Ramos (cell line): ENCODE results near the gene POLR3C.
"Not testable (repeated sequence)": the region's sequence is repeated elsewhere in the genome, so short reads cannot be mapped to it uniquely, and the experiment has no call there.

Experiments
- in situ Hi-C: fragments of 300-500 bp; cut with MboI; formaldehyde crosslinking; loops from one replicate; pipeline ENCODE4 v1.14.3; 2022; ENCODE audit warnings: low sequenced_read_pairs; ENCODE audit not compliant: unreplicated experiment

POLR3C gene

DNA sequence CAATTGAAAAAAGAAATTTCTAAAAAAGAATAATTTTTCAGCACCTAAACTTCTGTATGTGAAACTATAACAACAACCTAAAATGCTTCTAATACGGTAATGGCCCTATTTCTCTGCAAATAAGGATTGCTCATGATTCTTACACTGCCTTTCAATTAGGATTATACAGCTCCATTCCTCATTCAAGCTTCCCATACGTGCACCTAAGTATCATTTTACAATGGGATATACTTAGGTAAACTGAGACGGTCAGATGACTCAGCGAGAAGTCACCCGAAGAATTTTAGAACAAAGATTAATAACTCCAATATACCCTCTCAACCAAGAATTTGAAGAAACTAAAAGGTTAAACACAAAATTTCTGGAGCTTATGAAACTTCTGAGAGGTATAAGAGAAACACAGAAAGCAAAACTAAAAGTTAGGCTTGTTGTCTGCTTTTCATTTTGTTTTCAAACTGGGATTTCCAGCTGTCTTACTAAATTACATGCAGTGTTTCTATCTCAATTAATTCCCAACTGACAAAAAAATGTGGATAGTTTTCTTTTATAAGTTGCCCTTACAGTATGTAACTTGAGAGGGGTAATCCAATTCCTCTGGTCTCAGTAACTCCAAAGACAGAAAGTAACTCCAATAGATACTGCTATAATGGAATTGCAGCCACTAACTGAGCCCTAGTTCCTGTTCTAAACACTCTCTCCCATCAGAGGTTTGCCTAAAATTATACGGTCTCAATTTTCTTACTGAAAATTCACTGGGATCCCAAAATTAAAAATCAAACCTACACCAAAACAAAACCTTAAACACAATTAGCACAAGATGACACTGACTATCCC lies 10.8 kb upstream of the POLR3C start:
- in situ Hi-C loops: not testable (repeated sequence)

DNA sequence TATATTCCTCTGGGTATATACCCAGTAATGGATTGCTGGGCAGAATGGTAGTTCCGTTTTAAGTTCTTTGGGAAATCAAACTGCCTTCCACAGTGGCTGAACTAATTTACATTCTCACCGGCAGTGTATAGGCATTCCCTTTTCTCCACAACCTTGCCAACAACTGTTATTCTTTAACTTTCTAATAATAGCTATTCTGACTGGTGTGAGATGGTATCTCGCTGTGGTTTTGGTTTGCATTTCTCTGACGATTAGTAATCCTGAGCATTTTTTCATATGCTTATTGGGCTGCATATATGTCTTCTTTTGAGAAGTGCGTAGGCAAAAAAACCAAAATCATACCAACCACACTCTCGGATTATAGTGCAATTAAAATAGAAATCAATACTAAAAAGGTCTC lies 5.9 kb upstream of the POLR3C start:
- in situ Hi-C loops: not testable (repeated sequence)

DNA sequence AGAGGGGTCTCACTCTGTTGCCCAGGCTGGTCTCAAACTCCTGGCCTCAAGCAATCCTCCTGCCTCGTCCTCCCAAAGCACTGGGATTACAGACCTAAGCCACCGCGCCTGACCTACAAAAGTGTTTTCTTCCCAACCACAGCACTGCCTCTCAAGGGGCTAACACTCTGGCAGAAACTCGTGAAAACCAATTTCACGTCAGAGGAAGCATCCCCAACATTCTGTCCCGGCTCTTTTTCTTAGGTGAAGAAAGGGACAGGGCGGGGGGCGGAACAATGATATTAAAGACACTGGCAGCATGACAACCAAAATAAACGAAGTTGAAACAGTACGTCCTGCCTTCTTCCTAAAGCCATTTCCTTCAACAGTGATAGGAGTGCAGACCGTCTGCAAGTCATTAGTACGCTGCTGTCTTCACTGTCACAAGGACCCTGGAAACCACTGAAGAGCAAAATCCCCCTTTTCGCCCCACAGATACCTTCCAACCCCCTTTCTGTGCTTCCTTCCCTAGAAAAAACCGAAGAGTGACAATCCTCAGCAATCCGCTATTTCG lies 1.1 kb upstream of the POLR3C start:
- in situ Hi-C loops: not testable (repeated sequence)

DNA sequence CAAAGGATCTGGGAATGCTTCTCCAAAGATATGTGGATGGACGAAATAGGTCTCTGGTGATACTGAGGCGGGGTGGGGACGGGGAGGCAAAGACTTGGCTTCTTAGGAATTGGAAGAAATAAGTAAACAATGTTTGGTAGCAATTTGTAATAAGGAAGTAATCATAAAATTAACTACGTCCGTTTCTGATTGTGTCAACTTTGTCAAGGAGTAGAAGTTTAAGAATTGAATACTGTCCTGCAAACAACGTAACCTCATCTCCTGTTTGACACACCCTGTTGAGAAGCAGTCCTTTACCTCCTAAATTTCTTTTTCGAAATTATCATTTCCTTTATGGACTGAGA lies 471 bp downstream of the POLR3C start:
- in situ Hi-C loops: no loop called here

DNA sequence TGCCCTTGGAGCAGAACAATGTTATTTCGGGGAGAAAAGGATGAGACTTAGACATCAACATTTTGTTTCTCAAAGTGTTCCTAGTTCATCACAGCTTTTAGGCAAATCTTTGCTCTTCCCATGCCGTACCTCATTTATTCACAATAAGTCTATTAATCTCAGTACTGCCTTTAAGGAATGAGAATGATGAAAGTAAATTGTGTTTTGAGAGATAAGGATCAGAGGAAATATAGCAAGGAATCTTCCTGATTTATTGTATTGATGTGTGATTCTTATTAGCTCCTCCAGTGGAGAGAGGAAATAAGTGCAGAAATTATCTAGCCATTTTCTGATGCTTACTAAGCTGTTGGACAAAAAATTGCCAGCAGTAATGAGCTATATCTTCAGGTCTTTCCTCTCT lies 2.0 kb downstream of the POLR3C start:
- in situ Hi-C loops: no loop called here

DNA sequence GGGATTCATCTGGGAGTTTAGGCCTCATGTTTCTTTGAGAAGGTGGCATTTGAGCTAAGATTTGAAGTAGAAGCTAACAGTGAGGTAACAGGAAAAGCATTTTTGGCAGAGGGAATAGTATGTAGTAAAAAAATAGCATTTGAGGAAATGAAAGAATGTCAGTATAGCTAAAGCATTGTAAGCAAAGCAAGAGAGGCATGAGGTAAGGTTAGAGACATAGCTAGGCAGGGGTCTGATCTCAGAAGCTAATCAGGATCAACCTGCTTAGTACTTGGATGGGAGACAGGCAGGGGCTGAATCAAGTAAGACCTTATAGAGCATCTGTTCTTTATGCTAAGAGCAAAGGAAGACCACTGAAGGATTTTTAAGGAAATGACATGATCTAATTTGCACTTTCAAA lies 4.0 kb downstream of the POLR3C start:
- in situ Hi-C loops: no loop called here

DNA sequence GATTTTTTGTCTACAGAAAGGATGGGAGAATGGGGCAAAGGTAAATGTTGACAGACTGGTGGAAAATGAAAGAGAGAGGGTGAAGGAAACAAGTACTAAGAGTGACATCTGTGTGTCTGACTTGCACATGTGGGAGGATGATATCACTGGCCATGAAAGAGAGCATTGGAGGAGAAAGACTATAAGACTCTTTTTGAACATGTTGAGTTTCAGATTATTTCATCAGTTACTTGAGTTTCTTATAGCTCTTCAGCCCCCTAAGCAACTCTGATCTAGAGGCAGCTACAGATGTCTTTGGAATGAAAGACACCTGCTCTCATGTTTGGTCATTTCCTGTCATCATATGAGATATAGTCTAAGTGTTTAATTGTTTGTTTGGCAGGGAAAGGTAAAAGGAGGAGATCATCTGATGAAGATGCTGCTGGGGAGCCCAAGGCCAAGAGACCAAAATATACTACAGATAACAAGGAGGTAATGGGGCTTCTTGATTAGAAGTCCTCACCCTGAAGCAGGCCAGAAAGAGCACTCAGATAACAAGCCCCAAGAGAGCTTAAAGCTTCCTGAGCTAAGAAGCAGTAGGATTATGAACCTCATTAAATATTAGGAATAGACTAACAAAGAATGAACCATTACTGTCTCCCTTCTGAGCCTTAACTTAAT lies 4.5 kb downstream of the POLR3C start:
- in situ Hi-C loops: no loop called here

DNA sequence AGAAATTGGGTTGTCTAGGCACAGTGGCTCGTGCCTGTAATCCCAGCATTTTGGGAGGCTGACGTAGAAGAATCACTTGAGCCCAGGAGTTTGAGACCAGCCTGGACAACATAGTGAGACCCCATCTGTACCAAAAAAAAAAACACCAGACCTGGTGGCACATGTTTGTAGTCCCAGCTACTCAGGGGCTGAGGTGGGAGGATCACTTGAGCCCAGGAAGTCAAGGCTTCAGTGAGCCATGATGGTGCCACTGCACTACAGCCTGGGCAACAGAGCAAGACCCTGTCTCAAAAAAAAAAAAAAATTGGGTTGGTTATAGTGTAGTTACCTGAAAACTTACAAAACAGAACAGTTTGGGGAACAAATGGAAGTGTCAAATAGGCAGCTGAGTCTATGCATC lies 6.8 kb downstream of the POLR3C start:
- in situ Hi-C loops: not testable (repeated sequence)

DNA sequence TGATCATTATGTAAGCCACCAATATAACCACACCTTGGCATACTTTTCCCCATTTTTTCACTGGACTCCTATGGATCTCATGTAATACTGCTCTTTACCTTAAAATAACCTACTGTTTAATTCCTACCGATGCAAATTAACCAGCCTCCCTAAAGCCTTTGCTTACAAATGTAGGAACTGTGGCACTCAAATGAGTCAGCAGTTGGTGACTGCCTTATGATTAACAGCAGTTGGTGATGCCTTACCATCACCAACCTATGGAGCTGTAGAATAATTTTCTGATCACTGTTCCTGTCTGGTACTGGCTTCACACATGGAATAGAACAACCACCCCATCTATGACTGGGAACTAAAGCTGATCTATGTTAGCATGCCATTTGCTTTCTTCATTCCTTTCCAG lies 13.7 kb downstream of the POLR3C start:
- in situ Hi-C loops: no loop called here

DNA sequence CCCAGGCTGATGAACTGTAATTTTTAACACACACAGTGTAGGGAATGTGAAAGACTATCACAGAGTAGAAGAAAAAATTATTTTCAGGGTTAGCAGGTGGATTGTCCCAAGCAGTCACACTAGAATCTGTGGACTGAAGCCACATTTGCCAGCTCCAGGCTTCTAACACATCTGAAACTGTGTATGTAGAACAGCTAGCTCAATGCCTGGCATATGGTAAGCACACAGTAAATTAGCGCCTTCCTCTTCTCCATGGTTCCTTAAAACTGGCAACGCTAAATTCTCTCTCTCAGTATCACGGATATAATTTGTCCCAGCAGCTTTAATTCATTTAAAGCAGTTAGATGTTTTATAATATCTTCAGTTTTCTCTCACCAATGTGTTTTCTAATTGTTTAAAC lies 19.0 kb downstream of the POLR3C start:
- in situ Hi-C loops: no loop called here

DNA sequence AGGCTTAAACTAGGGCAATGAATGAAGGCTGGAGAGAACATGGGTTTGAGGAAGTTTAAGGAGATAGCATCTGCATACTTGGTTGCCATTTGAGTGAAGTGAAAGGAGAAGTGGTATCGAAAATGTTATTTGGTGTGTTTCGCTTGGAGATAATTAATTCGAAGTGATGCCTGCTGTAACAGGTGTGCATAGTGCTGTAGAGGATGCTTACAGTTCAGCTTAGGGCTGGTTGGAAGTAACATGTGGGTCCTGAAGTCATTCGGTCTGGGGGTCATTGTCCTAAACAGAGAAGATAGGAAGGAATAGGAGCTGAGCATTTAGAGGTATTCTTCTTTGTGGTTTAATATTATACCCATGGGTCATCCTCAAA lies 21.1 kb downstream of the POLR3C start:
- in situ Hi-C loops: no loop called here

DNA sequence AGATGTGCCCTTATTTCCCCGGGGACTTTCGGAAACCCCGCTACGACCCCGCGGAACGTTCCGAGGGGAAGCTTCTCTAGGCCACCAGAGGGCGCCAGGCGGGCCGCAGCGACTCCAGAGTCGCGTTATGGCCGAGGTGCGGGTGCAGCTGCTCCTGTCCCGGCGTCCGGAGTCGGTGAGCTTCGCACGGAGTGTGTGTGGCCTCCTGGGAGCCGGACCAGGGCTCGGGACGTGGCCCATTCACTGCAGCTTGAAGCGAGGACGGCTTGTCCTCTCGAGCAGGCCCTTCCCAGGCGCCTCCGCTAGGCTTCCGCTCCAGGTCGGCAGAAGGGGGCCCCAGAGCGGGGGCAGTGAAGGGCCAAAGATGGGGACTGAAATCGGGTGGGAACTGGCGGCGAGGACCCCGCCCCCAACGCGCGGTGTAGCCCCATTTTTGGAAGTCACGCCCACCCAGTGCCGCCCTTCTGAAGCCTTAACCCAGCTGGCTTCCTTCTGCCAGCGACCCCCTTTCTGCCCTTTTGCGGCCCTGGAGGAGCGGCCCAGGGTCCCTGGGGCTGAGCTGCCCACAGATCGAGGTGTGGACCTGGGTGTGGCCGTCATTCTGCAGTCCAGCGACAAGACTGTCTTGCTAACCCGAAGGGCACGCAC lies 21.6 kb downstream of the POLR3C start, which contains the start of gene NUDT17:
NUDT17 (plus strand) TSS at position 117 of the 648 bp plus-strand sequence; CDS start at position 128, 11 bp downstream.
- in situ Hi-C loops: no loop called here

DNA sequence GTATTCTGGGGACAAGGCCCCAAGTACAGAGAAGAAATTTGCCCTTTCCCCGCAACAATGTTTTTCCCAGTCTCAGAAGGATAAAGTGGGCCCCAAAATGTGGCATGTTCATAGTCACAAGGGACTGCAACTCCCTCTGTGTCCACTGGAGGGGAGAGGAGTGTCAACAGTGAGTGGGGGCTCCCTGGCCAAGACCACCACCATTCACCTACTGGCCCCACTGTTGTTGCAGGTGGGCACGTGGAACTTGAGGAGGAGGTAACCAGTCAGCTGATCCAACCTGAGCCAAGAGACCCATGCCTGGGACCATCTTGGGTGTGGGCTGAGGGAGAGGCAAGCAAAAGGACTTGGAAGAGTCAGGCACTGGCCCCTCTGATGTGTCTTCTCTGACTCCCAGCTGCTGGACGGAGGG lies 22.2 kb downstream of the POLR3C start:
- in situ Hi-C loops: no loop called here

DNA sequence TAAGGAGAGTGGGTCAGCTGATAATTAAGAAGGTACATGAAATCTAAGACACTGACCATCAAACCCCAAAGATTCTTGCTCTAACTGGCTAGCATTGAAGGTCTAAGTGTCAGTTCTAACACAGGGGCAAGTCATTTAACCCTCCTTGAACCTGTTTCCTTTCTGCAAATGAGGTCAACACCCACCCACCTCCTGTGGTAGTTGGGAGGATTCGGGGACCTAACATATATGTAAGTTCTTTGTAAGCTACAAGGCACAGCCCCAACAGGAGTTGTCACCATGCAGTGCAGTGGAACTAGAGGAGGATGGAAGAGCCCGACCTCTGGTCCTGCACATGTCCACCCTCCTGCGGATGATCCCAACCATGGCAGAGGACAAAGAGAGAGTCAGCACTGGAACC lies 23.8 kb downstream of the POLR3C start:
- in situ Hi-C loops: no loop called here

DNA sequence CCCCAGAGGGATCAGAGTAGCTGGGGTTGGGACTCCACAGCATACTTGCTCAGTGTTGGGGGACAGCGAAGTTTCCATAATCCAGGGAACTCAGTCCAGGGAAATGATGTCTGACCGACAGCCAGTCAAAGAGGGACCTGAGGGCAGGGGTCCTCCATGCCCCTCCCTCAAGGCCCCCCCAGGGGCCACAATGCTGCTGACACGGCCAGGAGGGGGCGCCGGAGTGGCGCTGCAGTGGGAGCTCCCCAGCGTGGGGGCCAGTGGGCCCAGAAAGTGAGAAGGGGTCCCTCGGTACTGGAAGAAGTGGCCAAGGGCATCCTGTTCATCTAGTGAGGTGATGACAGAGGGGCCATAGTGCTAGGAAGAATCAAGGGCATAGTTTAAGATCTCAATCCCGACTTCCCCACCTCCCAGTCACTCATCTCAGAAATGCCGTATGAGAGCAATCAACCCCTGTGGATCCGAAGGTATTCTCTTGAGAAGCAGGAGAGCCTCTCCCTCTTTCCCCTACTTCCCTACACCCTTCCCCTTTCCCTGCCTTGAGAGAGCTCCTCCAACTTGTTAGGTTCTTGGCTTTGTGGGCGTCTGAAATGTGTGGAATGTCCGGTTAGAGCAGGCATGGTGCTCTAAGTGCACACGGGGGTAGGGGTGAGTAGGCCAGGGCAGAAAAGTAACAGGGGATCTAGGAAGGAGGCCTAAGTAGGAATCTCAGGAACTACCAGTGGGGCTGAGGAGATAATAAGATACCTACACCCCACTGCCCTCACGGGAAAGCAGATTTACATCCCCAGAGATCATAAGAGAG lies 25.6 kb downstream of the POLR3C start:
- in situ Hi-C loops: loop anchor here (5.0 kb wide), 1 partner anchor 168 kb away; no protein-coding TSS in a partner anchor

DNA sequence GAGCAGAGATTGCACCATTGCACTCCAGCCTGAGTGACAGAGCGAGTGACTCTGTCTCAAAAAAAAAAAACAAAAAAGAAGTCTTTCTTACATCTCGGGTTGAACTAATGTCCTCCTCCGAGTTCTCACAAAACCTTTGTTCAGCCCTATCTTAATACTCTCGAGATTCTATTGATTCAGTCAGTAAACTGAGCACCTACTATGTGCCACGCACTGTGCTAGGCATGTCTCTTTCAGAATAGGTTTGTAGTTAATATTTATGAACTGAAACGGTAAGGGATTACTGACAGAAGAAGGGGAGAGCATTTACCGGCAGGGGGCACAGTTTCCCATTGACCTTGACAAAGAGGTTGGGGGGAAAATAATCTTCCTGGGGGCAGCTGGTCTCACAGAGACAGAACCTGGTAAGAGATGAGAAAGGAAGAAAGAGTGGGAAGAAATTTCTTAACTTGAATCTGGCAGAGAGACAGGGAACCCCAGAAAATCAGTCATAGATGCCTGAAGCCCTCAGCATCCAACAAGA lies 31.5 kb downstream of the POLR3C start:
- in situ Hi-C loops: no loop called here

DNA sequence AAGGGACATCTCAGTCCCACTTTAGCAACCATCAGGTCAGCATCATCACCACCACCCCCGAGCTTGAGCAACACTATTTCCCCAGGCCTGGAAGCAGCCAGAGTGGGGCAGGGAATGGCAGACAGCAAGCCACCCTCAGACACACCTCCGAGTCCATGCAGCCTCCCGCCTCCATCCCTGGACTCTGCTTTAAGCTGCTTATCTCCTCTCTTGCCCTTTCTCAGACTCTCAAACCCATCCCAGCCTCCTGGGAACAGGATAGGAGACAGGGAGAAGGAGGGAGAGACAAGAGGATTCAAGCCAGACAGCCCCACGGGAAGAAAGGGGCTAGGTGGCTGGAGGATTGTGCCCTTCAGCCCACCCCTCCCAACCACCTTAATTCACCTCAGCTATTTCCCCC lies 33.2 kb downstream of the POLR3C start:
- in situ Hi-C loops: no loop called here

DNA sequence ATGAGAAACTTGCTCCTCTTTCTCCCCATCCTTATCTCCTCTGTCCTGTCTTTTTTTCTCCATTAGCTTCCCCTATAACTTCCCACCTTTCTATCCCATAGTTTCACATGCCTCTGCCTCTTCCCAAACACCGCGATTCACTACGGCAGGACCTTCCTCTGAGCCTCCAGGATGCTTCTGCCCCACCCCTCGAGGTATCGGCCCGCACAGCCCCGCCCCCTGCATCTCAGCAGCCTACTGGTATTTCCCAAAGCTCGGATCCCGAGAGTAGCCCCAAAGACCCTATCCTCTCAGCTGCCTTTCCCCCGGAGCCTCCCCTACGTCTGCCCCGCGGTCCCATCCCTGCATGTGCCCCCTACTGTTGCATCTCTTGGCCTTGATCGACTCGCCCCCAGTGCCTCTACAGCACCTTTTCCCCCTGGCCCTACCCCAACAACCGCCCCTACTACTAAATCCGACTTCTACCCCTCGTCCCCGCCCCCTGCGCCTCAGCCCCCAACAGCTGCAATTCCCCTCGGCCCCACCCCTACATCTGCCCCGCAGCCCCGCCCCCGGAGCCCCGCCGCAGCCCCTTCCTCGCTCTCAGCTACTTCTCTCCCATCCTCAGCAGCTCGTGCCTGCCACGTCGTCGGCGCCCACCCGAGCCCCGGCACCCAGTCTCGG lies 34.4 kb downstream of the POLR3C start:
- in situ Hi-C loops: no loop called here

DNA sequence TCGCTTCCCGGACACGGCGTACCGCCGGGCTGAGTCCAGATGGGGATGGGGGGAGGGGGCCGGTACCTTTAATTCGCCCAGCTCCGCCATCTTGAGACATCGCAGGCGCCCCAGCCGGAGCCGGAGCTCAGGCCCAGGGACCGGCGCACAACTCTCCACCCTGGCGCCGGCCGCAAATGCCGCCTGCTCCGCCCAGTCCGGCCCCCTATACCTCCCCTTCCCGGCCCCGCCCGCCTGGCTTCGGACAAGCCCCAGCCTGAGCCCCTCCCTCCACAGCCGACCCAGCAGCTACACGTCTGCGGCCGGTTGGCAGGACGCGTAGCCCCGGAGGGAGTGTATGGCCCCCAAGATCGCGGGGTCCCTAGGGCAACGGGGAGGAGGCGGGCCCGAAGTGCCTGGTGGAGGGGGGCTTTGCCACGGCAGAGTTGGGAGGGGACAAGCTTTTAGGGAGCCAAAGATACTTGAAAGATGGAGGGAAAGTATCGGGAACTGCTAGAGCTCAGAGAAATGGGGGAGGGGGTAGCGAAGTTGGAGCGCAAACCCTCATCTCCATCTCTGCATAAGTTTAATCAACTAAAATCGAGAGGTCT lies 35.0 kb downstream of the POLR3C start, which contains the start of gene PIAS3:
PIAS3 (minus strand) TSS at position 181 of the 590 bp plus-strand sequence; CDS start at position 90, 91 bp downstream.
- in situ Hi-C loops: no loop called here
